ENCODE results near the gene TMEM9. TPM values are rescaled to one million over a fixed set of nuclear protein-coding genes. Genes with fewer than 3 reads are reported as not detected.

TMEM9 gene
- polyA plus RNA-seq, 3 donors: 13.6 to 43.6 (median 22.4) TPM

DNA sequence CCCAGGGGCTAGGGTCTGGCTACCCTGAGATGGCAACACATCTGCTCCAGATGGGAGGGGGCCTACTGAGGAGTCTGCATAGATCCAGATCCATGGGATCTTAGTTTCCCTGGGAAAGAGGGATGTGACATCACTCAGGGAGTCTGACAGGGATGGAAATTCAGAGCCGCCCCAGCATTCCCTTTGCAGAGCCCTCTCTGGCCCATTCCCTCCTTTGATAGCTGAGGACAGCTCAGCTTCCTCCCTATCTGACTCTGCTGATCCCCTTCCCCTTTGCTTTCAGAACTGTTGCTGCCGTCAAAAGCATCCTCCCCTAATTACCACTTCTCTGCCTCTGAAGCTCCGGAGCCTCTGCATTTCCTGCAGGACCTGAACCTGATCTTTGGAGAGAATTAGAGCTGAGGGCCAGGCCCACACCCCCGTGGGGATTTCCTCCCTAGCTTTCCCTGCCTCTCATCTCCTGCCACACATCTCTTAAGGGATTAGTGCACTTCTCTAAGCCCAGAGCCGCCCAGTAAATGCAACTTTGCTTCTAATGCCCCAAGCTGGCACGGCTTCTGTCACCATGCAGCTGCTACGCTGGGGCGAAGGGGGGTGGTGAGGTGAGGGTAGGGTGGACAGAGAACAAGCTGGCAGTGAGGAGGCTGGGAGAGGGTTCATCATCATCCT lies 17.8 kb downstream of the TMEM9 start:
- H3K27ac Mint-ChIP-seq: peak overlapping the region in 1 of 7 donors; percentile 36
- intact Hi-C loops (cut with micrococcal nuclease): no loop called here
- H3K79me2 ChIP-seq (ENCODE audit: insufficient read depth, low read length): no peaks in the 10 kb centered on the region
- H3K4me3 Mint-ChIP-seq: no peak overlapping the region
- H3K4me1 Mint-ChIP-seq: no peaks in the 10 kb centered on the region
- TF ChIP-seq, protein P1, sequence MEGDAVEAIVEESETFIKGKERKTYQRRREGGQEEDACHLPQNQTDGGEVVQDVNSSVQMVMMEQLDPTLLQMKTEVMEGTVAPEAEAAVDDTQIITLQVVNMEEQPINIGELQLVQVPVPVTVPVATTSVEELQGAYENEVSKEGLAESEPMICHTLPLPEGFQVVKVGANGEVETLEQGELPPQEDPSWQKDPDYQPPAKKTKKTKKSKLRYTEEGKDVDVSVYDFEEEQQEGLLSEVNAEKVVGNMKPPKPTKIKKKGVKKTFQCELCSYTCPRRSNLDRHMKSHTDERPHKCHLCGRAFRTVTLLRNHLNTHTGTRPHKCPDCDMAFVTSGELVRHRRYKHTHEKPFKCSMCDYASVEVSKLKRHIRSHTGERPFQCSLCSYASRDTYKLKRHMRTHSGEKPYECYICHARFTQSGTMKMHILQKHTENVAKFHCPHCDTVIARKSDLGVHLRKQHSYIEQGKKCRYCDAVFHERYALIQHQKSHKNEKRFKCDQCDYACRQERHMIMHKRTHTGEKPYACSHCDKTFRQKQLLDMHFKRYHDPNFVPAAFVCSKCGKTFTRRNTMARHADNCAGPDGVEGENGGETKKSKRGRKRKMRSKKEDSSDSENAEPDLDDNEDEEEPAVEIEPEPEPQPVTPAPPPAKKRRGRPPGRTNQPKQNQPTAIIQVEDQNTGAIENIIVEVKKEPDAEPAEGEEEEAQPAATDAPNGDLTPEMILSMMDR (IDR thresholded peaks at IDR 0.05): no peak
- H2AFZ ChIP-seq (ENCODE audit: insufficient read depth, low read depth, low read length, poor library complexity, severe bottlenecking): no peak overlapping the region
- no peaks in the 10 kb centered on the region for H3K9me3 Mint-ChIP-seq
- no peaks in the 10 kb centered on the region for H4K20me1 ChIP-seq (ENCODE audit: insufficient read depth, low read length)
- H3K4me2 ChIP-seq (replicated peaks; ENCODE audit: extremely low read depth, low read length, poor library complexity, severe bottlenecking): no peak overlapping the region
- H3K36me3 Mint-ChIP-seq: peaks cover 37 to 60% of the 10 kb centered on the region in 2 donors
- no peaks in the 10 kb centered on the region for H3K4me1 ChIP-seq (ENCODE audit: control insufficient read depth in 1 of 2, insufficient read depth in 2 of 2, low read length in 2 of 2)
- no peak overlapping the region for H3K9ac ChIP-seq (ENCODE audit: insufficient read depth, low read length, poor library complexity, severe bottlenecking)
- peaks cover 36 to 50% of the 10 kb centered on the region in 2 donors for H3K36me3 ChIP-seq (replicated peaks in 1 of 2; ENCODE audit: control insufficient read depth in 1 of 2, insufficient read depth in 2 of 2, low read length in 2 of 2)
- H3K4me3 ChIP-seq (replicated peaks in 1 of 3; ENCODE audit: low read depth in 2 of 3, low read length in 3 of 3): no peak overlapping the region
- no peaks in the 10 kb centered on the region for H3K27me3 ChIP-seq (ENCODE audit: control insufficient read depth in 2 of 2, insufficient read depth in 2 of 2, low read length in 2 of 2)
- WGBS (ENCODE audit: insufficient coverage): 97% methylated on average over 6 of the region's 8 CpGs
- H3K9me3 ChIP-seq (replicated peaks in 1 of 2; ENCODE audit: control insufficient read depth in 1 of 2, insufficient read depth in 1 of 2, low read length in 2 of 2): no peaks in the 10 kb centered on the region
- no peak overlapping the region for H3K27ac ChIP-seq (ENCODE audit: low read depth in 1 of 2, low read length in 2 of 2)
- peaks cover 0 to 3% (median 3%) of the 10 kb centered on the region in 3 donors for H3K27me3 Mint-ChIP-seq (ENCODE audit: low read depth in 3 of 3)
- no peak for DNase-seq

- Mint-ChIP-seq H3K27ac (no peak overlapping the region), H3K9me3 (no peaks in the 10 kb centered on the region), H3K4me1 (no peaks in the 10 kb centered on the region), H3K27me3 (ENCODE audit: low read depth in 3 of 3) (peaks cover 0 to 3% (median 3%) of the 10 kb centered on the region in 3 donors), H3K4me3 (no peak overlapping the region), H3K36me3 (peaks cover 24 to 42% of the 10 kb centered on the region in 2 donors)
- 100% methylated on average over 1 of the region's 6 CpGs for WGBS (ENCODE audit: insufficient coverage)
- Histone ChIP-seq H3K4me2 (replicated peaks; ENCODE audit: extremely low read depth, low read length, poor library complexity, severe bottlenecking) (no peak overlapping the region), H2AFZ (ENCODE audit: insufficient read depth, low read depth, low read length, poor library complexity, severe bottlenecking) (no peak overlapping the region), H3K4me3 (replicated peaks in 1 of 3; ENCODE audit: low read depth in 2 of 3, low read length in 3 of 3) (no peak overlapping the region), H3K4me1 (ENCODE audit: control insufficient read depth in 1 of 2, insufficient read depth in 2 of 2, low read length in 2 of 2) (no peaks in the 10 kb centered on the region), H3K27me3 (ENCODE audit: control insufficient read depth in 2 of 2, insufficient read depth in 2 of 2, low read length in 2 of 2) (no peaks in the 10 kb centered on the region), H3K9me3 (replicated peaks in 1 of 2; ENCODE audit: control insufficient read depth in 1 of 2, insufficient read depth in 1 of 2, low read length in 2 of 2) (no peaks in the 10 kb centered on the region), H3K36me3 (replicated peaks in 1 of 2; ENCODE audit: control insufficient read depth in 1 of 2, insufficient read depth in 2 of 2, low read length in 2 of 2) (peaks cover 23 to 30% of the 10 kb centered on the region in 2 donors), H3K27ac (ENCODE audit: low read depth in 1 of 2, low read length in 2 of 2) (no peak overlapping the region), H3K79me2 (ENCODE audit: insufficient read depth, low read length) (no peaks in the 10 kb centered on the region), H4K20me1 (ENCODE audit: insufficient read depth, low read length) (no peaks in the 10 kb centered on the region), H3K9ac (ENCODE audit: insufficient read depth, low read length, poor library complexity, severe bottlenecking) (no peak overlapping the region)
- intact Hi-C loops (cut with micrococcal nuclease): no loop called here
- TF ChIP-seq, protein P1 (IDR thresholded peaks at IDR 0.05): no peak
- DNase-seq: no peak
Measured at GRCh38 chr1:201134405-201134804, 19.9 kb downstream of the TMEM9 start.
